HG03159 (cell line): ENCODE measurements around the gene SEC63.
"Not testable (repeated sequence)": the region's sequence is repeated elsewhere in the genome, so short reads cannot be mapped to it uniquely, and the experiment has no call there.

Source experiments
- ATAC-seq: cut with Tn5 transposase; IDR thresholded peaks from one replicate; pipeline ENCODE4 v1.9.1; 2021; ENCODE audit warnings: mild to moderate bottlenecking, moderate library complexity; ENCODE audit not compliant: unreplicated experiment

Gene SEC63

DNA sequence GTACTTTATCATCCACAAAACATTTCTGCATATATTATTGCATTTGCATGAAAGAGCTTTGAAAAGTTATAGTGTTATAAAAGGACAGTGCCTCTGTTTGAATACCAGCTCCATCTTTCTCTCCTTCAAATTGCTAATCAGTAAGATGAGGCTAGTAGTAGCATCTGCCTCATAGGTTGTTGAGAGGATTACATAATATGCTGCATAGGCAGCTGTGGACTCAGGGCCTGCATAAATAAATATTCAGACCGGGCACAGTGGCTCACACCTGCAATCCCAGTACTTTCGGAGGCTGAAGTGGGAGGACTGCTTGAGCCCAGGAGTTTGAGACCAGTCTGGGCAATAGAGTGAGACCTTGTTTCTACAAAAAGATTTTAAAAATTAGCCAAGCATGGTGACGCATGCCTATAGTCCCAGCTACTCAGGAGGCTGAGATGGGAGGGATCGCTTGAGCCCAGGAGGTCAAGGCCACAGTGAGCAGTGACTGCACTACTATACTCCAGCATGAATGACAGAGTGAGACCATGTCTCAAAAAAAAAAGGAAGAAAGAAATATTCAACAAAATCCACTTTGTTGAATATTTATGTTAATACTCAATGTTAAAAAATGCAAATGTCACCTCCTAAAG lies 18.3 kb upstream of the SEC63 start:
- no peak for ATAC-seq

- ATAC-seq, result no peak
Observed at GRCh38 chr6:107973594-107973993, 15.6 kb upstream of the SEC63 start.

- ATAC-seq, result no peak
Observed at GRCh38 chr6:107972413-107973096, 14.5 kb upstream of the SEC63 start.

- no peak for ATAC-seq
Observed at GRCh38 chr6:107971181-107971580, 13.2 kb upstream of the SEC63 start.

- ATAC-seq, result no peak
Observed at GRCh38 chr6:107970255-107970654, 12.2 kb upstream of the SEC63 start.

- ATAC-seq, result no peak
Observed at GRCh38 chr6:107968081-107968480, 10.1 kb upstream of the SEC63 start.

DNA sequence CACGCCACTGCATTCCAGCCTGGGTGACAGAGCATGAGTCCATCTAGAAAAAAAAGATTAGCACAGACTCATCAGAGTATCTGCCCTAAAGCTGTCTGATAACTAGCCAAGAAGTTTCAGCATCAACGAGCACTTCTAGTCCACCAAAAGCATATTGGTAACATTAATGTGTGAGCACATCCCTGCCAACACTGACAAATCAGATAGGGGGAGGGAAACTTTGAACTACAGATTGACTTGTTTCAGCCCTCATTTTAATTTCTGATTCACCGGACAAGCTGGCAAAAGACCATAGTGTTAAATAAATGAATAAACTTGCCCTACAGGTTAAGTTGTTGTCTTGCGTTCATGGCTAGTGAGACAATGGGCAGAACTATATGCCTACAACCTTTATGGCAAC lies 7.7 kb upstream of the SEC63 start:
- ATAC-seq, result no peak

- no peak for ATAC-seq
Observed at GRCh38 chr6:107962723-107963122, 4.7 kb upstream of the SEC63 start.

- no peak for ATAC-seq
Observed at GRCh38 chr6:107959392-107959791, 1.4 kb upstream of the SEC63 start.

DNA sequence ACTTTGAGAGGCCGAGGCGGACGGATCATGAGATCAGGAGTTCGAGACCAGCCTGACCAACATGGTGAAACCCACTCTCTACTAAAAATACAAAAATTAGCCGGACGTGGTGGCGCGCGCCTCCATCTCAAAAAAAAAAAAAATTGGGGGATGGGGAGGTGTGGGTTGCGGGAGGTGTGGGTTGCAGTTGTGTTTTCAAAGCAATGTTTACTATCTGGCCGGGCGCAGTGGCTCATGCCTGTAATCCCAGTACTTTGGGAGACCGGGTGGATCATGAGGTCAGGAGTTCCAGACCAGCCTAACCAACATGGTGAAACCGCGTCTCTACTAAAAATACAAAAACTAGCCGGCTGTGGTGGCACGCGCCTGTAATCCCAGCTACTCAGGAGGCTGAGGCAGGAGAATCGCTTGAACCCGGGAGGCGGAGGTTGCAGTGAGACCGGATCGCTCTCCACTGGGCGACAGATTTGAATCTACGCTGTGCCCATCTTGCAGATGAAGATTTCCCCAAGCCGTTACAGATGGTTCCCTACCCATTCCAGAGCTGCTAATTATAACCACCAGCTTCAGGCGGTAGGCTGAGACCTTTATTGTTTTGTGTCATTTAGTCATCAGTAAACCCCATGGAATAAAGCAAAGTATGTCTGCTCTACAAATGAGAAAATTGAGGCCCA lies 818 bp upstream of the SEC63 start:
- ATAC-seq, result not testable (repeated sequence)

GRCh38 chr6:107957308-107957908 lies 600 bp downstream of the SEC63 start:
- peak; percentile 32 for ATAC-seq

DNA sequence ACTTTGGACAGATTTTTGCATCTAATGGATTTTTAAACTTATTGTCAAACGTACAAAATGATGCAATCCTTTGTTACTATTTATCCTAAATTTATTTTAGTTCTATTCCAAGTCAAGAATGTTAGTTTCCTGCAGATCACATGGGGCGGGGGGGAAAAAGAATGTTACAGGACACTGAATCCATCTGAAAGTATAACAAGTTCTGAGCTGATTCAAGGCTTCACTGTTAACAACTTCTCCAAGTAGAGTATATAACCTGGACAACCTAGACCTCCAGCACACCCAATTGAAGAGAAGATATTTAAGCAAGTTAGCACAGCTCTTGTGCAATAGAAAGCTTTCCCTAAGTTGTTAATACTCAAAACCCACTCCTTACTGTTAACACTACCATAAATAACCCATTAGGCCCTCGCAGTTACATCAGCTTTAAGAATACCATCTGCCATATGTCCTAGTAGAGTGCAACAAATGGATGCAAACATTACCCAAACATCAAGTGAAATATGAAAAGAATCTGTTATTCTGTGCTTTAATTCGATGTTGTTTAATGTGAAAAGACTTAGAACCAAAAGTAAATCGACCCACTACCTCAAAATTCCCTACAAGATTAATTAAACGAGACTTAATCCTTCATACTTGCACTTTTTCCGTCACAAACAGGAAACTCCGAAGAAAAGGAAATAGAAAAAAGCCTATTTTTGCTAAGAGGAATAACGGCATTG lies 1.3 kb downstream of the SEC63 start:
- ATAC-seq, result no peak

- no peak for ATAC-seq
Observed at GRCh38 chr6:107956181-107956580, 1.8 kb downstream of the SEC63 start.

DNA sequence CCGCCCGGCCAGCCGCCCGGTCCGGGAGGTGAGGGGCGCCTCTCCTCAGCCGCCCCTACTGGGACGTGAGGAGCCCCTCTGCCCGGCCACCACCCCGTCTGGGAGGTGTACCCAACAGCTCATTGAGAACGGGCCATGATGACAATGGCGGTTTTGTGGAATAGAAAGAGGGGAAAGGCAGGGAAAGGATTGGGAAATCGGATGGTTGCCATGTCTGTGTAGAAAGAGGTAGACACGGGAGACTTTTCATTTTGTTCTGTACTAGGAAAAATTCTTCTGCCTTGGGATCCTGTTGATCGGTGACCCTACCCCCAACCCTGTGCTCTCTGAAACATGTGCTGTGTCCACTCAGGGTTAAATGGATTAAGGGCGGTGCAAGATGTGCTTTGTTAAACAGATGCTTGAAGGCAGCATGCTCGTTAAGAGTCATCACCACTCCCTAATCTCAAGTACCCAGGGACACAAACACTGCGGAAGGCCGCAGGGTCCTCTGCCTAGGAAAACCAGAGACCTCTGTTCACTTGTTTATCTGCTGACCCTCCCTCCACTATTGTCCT lies 4.1 kb downstream of the SEC63 start:
- ATAC-seq, result not testable (repeated sequence)

DNA sequence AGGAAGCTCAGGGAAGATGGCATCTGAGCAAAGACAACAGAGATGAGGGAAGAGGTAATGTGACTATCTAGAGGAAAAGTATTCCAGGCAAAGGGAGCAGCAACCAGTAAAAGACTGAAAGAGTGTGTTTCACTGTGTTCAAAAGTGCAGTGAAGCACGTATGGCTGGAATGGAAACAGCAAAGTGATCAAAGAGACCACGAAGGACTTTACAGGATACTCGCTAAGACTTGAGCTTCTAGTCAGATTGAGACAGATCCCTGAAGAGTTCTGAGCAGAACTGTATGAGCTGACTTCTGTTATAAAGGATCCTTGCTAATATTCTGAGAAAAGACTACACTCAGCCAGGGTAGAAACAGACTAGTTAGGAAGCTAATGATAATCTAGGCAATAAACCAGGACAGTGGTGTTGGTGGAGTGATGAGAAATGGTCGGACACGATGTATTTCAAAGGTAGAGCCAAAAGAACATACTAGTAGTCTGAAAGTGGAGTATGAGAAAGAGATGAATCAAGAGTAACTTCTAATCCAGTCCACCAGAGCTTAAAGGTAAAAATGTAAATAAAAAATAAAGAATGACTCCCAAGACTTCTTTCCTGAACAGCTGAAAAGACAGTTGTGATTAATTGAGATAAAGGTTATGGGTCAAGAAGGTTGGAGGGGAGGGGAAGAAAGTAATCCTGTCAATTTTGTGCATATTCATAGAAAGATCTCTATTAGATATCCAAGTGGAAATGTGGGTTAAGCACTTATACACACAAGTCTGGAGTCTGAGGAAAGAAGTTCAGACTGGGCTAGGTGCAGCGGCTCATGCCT lies 14.2 kb downstream of the SEC63 start:
- ATAC-seq, result no peak

DNA sequence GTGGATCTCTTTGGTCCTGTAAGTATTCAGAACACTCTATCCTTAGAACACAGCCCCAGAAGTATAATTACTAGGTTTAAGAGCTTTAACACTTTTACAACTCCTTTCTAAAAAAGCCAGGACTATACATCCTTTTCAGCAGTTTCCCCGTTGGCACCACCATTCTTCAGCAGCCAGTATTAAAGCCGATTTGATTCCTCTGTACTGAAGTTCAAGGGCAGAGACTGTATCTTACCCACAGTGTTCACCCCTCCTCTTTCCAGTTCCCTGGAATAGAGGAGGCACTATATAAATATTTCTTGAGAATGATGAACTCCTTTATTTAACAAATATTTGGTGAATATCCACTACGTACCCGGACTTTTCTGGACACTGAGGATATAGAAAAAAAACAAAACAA lies 15.9 kb downstream of the SEC63 start:
- ATAC-seq, result no peak

- ATAC-seq, result no peak
Observed at GRCh38 chr6:107941627-107942026, 16.4 kb downstream of the SEC63 start.

DNA sequence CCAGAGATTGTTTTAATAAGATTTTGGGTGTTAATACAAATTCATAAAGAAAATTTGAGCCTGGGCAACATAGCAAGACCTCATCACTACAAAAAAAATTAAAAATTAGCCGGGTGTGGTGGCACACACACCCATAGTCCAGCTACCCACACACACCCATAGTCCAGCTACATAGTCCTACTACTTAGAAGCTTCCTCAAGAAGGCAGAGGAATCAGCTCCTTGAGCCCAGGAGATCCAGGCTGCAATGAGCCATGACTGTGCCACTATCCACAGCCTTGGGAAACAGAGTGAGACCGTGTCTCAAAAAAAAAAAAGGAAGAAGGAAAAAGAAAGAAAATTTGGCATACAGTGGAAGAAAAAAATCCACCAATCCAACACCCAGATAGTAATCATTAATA lies 16.8 kb downstream of the SEC63 start:
- ATAC-seq, result no peak

- ATAC-seq, result not testable (repeated sequence)
Observed at GRCh38 chr6:107936910-107937292, 21.1 kb downstream of the SEC63 start.
